Globus pallidus (tissue), 1 donor: Measurements from ENCODE around the gene SMARCA1.

Source experiments
- DNase-seq: peaks from one replicate; pipeline ENCODE4 v3.0.0-alpha.2; 2015; ENCODE audit warnings: low spot score

The SMARCA1 gene

DNA sequence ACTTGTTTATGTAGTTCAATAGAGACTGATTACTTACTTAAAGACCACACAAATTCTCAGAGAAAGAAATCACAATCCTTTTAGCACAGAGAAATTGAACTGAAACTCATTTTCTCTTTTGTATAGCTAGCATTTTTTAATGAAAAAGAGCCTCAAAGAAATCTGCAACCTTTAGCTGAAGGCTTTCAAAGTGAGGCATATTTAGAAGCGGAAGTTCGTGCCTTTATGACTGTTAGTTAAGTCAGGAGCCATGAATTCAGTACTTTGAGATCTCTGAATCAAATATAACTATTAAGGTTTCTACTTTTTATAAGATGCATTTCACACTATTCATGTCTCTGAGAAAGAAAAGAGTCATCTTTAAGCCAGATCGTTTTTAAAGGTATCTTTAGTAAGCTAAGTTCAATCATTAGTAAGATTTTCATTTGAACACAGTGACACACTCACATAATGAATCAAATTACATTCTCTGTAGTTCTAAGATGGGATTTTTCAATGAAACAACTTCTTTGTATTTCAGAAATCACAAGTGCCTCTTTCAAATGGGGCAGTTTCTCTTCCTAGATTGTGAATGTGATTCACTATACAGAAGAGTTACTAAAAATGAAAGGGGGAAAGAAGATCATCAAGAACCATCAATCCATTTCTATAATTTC is 61.4 kb downstream of the SMARCA1 start:
- DNase-seq, result no peak

DNA sequence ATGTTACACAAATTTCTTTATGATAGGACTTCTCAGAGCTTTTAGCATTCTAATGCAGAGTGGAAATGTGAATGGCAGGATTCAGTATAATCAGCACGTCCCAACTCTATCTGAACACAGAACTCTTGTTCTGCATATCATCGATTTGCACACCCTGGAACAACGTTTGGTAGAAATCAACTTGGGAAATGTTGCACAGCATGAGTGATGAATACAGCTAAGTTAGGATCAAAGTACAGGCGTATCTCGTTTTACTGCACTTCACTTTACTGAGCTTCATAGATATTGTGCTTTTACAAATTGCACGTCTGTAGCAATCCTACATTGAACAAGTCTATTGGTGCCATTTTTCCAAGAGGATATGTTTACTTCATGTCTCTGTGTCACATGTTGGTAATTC is 70.8 kb downstream of the SMARCA1 start:
- no peak for DNase-seq

DNA sequence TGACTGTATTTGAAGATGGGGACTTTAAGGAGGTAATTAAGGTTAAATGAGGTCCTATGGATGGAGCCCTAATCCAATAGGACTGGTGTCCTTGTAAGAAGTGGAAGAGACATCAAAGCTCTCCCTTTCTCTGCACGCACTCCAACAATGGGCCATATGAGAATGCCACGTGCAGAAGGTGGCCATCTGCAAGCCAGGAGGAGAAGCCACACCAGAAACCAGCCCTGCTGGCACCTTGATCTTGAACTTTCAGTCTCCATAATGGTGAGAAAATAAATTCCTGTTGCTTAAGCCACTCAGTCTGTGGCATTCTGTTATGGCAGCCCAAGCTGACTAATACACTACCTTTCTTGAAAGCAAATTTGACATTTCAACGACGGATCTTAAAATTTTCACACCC is 73.2 kb downstream of the SMARCA1 start:
- DNase-seq, result no peak

DNA sequence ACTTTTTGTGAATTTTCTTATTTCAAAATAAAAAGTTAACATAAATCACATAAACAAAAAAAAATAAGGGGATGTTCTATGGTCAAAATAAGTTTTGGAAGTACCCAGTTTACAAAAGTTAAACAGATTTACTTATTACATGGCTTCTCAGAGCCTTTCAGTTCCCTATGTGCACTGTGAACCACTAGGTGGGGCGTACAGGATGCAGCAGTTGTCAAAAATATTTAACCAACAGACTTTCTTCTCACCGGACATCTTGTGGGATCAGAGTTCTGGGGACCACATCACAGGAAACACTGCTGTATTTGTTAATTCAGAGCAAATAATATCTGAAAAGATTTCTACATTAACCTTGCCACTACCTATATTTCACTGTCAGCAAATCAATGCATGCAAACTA is 74.1 kb downstream of the SMARCA1 start:
- DNase-seq, result no peak

DNA sequence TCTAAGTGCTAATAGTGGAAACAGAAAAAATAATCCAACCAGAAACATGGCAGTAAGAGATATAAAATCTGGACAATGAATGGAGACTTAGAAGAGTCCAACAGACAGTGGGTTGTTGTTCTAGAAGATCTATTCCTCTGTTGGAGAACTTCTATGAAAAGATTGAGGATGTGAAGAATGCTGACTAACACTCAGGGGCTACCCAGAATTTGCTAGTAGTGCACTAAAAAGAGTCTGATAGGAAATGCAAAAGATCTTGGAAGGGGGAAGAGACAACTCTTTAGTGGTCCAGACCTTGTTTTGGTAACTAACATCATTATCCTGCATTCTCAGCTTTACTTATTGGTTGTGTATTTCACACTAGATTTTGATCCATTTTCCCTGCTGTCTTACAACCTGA is 77.9 kb downstream of the SMARCA1 start:
- DNase-seq, result no peak

DNA sequence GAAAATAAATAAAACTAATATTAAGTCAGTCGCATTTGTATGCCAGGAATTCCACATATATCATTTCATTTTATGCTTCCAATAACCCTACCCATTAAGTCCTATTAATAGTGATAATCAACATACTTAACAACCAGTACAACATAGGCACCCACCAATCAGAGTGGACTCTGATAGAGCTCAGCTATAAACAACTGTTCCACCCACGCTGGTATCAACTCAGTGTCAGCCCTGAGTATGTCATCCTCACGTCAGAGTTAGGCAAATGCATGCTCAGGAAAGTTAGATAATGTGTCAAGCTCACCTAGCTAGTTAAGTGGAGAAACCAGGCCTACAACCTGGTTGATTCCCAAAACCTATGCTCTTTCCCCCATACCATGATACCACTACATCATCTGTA is 89.3 kb downstream of the SMARCA1 start:
- DNase-seq, result no peak

DNA sequence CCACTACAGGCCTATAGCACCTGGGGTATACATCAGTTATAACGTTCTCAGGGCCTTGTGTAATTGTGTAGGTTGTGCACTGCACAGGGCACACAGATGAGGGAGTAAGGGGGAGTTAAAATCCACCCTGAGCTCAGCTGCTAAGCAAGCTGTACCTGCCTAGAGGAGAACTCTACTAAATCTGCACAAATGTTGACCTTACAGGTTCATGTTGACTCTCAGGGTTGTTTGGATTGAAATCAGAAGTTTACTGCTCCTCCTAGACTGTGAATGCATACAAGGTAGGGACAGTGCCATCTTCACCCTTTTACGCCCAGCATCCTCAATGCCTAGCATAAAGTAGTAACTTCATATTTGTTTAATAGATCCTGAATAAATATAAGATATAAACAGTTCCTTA is 89.8 kb downstream of the SMARCA1 start:
- DNase-seq, result no peak

DNA sequence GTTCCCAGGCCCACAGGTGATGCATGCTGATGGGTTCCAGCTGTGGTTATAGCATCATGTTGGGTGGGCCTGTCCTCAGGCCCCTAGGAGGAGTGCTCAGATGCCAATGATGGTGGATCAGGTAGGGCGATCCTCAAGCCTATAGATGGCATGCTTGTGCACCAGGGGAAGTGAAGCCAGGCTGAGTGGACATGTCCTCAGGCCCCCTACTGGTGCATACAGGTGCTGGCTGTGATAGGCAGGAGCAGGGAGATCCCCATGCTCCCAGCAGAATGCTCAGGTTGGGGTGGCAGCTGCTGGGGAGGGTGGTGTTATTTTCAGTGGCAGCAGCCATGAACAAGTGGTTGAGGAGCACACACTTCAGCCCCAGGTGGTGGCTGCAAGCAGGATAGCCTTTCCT is 96.0 kb downstream of the SMARCA1 start:
- DNase-seq, result no peak

DNA sequence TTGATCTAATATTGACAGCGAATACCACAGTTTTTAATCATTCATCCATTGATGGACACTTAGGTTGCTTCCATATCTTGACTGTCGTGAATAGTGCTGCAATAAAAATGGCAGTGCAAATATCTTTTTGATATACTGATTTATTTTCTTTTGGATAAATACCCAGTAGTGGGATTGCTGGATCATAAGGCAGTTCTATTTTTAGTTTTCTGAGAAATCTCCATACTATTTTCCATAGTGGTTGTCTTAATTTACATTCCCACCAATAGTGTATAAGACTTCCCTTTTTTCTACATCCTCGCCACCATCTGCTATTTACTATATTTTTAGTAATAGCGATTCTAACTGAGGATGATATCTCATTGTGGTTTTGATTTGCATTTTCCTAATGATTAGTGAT is 100.1 kb downstream of the SMARCA1 start:
- no peak for DNase-seq

DNA sequence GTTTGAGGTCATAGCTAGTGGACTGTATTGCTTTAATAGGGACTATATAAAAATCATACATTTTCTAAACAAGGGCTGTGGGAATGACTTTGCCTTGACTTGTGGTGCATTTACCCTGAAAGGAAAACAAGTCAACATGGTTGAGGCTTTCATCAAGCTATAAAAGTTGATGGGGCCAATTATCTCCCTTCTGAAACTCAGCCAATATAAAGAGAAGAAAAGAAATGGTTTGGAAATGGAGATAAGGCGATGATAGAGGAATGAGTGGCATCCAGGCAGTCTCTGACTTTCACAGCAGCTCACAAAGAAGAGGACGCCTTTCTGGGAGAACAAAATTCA is 118.7 kb downstream of the SMARCA1 start:
- DNase-seq, result no peak

DNA sequence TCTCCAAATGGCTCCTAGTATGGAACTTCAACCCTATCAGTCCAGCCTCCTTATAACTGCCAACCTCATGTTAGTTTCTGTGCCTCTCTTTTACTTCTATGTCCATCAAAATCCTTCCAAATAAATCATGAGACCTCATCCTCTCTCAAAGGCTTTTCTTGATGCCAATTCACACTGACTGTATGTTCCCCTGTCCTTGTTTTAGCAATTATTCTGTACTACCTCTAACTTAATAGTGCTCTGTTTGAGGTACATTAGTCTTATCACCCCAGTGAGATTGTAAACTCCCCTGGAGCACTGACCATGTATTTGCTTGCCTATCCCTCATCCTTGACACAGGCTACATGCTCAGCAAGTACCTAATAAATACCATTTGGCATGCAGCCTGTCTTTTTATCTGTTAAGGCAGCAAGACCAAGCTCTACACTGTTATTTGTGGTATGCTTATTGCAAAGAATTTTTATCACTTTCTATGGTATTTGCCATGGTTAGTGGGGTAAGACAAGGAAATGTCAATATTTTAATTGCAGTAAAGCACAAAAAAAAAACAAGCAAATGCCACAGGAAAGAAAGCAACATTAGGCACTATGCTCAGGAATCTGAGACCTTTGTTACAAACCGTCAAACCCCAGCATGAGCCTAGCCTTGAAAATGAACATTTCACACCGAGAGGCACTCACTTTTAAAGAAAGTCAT is 119.2 kb downstream of the SMARCA1 start:
- DNase-seq, result no peak
